Raji (cell line): ENCODE data around the gene KLHL17.
A peak's percentile ranks its signal among the peaks of the same experiment; 100 is the strongest.

Source experiments
- POLR2A ChIP-seq: IDR thresholded peaks from 2 replicates; pipeline ENCODE4 v1.6.1; 2011; ENCODE audit warnings: low read depth, low read length, control low read depth; ENCODE audit not compliant: insufficient read depth

KLHL17 gene

GRCh38 chr1:1001057-1001783 lies 40.8 kb downstream of the KLHL17 start:
- TF ChIP-seq POLR2A, result no peak

- no peak for TF ChIP-seq POLR2A
These were observed 43.4 kb downstream of the KLHL17 start for GRCh38 chr1:1003618-1004419.

- no peak for TF ChIP-seq POLR2A
These were observed 44.0 kb downstream of the KLHL17 start for GRCh38 chr1:1004420-1004779.

GRCh38 chr1:1004780-1005697 lies 44.7 kb downstream of the KLHL17 start:
- no peak for TF ChIP-seq POLR2A

DNA sequence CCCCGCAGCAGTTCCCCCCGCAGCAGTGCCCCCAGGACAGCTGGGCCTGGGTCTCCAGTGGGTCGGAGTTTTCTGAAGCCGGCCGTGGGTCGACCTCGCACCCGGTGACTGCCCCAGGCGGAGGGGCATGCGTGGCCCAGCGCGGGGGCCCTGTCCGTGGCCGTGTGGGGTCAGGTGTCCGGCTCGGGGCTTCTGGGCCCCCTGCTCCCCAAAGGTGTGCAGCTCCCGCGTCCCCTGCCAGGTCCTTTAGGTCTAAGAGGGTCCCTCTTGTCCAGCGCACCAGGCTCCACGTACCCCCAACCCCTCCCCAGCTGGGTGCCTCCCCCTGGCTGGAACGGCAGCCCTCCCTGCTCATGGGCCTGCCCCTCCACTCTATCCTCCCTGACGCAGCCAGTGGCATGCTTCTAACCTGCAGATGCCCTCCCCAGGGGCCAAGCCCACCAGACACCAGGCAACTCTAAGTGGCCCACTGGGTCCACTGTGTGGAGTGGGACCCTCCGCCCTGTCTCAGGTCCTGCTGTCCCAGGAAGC lies 45.5 kb downstream of the KLHL17 start:
- TF ChIP-seq POLR2A, result no peak

GRCh38 chr1:1006305-1007159 lies 46.1 kb downstream of the KLHL17 start:
- no peak for TF ChIP-seq POLR2A

GRCh38 chr1:1011396-1011949 lies 51.1 kb downstream of the KLHL17 start:
- TF ChIP-seq POLR2A, result no peak

- peak; percentile 98 for TF ChIP-seq POLR2A
These were observed 52.9 kb downstream of the KLHL17 start, which contains the start of gene ISG15 for GRCh38 chr1:1013105-1013921. Gene ISG15, plus strand, starts transcription at chr1:1013497. Its CDS starts 77 bp downstream, at chr1:1013574.

DNA sequence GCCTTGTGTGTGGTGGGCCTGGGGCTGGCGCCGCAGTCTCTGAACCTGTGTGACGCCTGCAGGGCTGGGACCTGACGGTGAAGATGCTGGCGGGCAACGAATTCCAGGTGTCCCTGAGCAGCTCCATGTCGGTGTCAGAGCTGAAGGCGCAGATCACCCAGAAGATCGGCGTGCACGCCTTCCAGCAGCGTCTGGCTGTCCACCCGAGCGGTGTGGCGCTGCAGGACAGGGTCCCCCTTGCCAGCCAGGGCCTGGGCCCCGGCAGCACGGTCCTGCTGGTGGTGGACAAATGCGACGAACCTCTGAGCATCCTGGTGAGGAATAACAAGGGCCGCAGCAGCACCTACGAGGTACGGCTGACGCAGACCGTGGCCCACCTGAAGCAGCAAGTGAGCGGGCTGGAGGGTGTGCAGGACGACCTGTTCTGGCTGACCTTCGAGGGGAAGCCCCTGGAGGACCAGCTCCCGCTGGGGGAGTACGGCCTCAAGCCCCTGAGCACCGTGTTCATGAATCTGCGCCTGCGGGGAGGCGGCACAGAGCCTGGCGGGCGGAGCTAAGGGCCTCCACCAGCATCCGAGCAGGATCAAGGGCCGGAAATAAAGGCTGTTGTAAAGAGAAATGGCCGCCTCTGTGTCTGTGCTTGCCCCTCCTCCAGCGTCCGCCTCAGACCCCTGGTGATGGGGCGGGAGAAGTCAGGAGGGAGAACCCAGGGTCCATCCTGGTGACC lies 53.7 kb downstream of the KLHL17 start:
- TF ChIP-seq POLR2A, result no peak

- 0 out of 2 replicates have a peak, but pooled peaks have one; percentile 2 for TF ChIP-seq POLR2A
These were observed 54.7 kb downstream of the KLHL17 start for GRCh38 chr1:1014799-1015681.
